WTC11 (cell line): ENCODE measurements around the gene RRP8. TPM values are rescaled to one million over a fixed set of nuclear protein-coding genes. Genes with fewer than 3 reads are reported as not detected.

ENCODE experiments used
- ATAC-seq: fragments of 200-7000 bp; cut with Tn5 transposase; 2 replicates; pipeline ENCODE4 v1.10.0; 2021; ENCODE audit warnings: mild to moderate bottlenecking, moderate library complexity
- CTCF ChIA-PET: fragments of 300-600 bp; sonication (Branson Sonifier 250); formaldehyde crosslinking; loops from one replicate; lab custom pipeline; 2021; ENCODE audit warnings: antibody characterized with exemption; lab: Charles Lee
- POLR2A ChIA-PET: fragments of 350-600 bp; sonication (Branson Sonifier 250); formaldehyde crosslinking; loops from one replicate; lab custom pipeline; 2021; ENCODE audit warnings: antibody characterized with exemption; lab: Charles Lee
- DNase-seq: peaks from one replicate; pipeline ENCODE4 v3.0.0; 2021; ENCODE audit warnings: low spot score
- H3K27ac Mint-ChIP-seq: 2 replicates; pipeline ENCODE4 v1.8.0; 2021; ENCODE audit warnings: mixed read lengths
- H3K27me3 Mint-ChIP-seq: 2 replicates; pipeline ENCODE4 v1.8.0; 2021; ENCODE audit warnings: low read depth, mild to moderate bottlenecking, moderate library complexity, mixed read lengths
- H3K36me3 Mint-ChIP-seq: 2 replicates; pipeline ENCODE4 v1.8.0; 2021; ENCODE audit warnings: mixed read lengths
- H3K4me1 Mint-ChIP-seq: 2 replicates; pipeline ENCODE4 v1.8.0; 2022; ENCODE audit warnings: mixed read lengths
- H3K4me3 Mint-ChIP-seq: 2 replicates; pipeline ENCODE4 v1.8.0; 2021; ENCODE audit warnings: mild to moderate bottlenecking, moderate library complexity, mixed read lengths
- H3K9me3 Mint-ChIP-seq: 2 replicates; pipeline ENCODE4 v1.8.0; 2021; ENCODE audit warnings: mixed read lengths
- FOXJ3 ChIP-seq: sonication (generic); formaldehyde crosslinking; IDR thresholded peaks from 2 replicates; pipeline ENCODE4 v1.9.0; 2021; ENCODE audit warnings: missing genetic modification reagents, mild to moderate bottlenecking, borderline replicate concordance
- GTF2I ChIP-seq: fragments of 250-450 bp; sonication (Bioruptor Pico); conservative IDR thresholded peaks from 2 replicates; pipeline ENCODE4 v1.4.0; 2021; ENCODE audit warnings: mild to moderate bottlenecking
- HMGA2 ChIP-seq: fragments of 250-450 bp; sonication (Bioruptor Pico); IDR thresholded peaks from 2 replicates; pipeline ENCODE4 v1.4.0; 2021; ENCODE audit warnings: mild to moderate bottlenecking, moderate library complexity
- JAZF1 ChIP-seq: fragments of 250-450 bp; sonication (Bioruptor Pico); IDR thresholded peaks from 2 replicates; pipeline ENCODE4 v1.9.0; 2021; ENCODE audit warnings: moderate library complexity, mild to moderate bottlenecking, inconsistent platforms
- JUN ChIP-seq: sonication (generic); formaldehyde crosslinking; IDR thresholded peaks from 2 replicates; pipeline ENCODE4 v1.8.0; 2023; ENCODE audit warnings: mild to moderate bottlenecking, missing genetic modification reagents
- MYBL2 ChIP-seq: sonication (generic); formaldehyde crosslinking; IDR thresholded peaks from 2 replicates; pipeline ENCODE4 v1.8.1; 2023; ENCODE audit warnings: mild to moderate bottlenecking, moderate library complexity, missing genetic modification reagents
- RELA ChIP-seq: sonication (generic); formaldehyde crosslinking; IDR thresholded peaks from 2 replicates; pipeline ENCODE4 v1.8.1; 2022; ENCODE audit warnings: missing genetic modification reagents, mild to moderate bottlenecking, borderline replicate concordance
- SMAD3 ChIP-seq: sonication (generic); formaldehyde crosslinking; IDR thresholded peaks from 2 replicates; pipeline ENCODE4 v1.8.0; 2022; ENCODE audit warnings: missing genetic modification reagents, mild to moderate bottlenecking, borderline replicate concordance
- TCF7 ChIP-seq: sonication (generic); formaldehyde crosslinking; IDR thresholded peaks from 2 replicates; pipeline ENCODE4 v1.8.0; 2022; ENCODE audit warnings: mild to moderate bottlenecking, low read depth, missing genetic modification reagents, moderate library complexity
- ZNF232 ChIP-seq: sonication (generic); formaldehyde crosslinking; IDR thresholded peaks from 2 replicates; pipeline ENCODE4 v1.8.0; 2022; ENCODE audit warnings: mild to moderate bottlenecking, missing genetic modification reagents
- total RNA-seq: library from RNA; stranded (reverse); gene quantifications from 3 replicates; pipeline ENCODE4 v1.2.3, GENCODE V29; 2021
- TF ChIP-seq, protein P1 (sequence below): fragments of 250-450 bp; sonication (Bioruptor Pico); IDR thresholded peaks from 2 replicates; pipeline ENCODE4 v1.9.0; 2021; ENCODE audit warnings: moderate library complexity, mild to moderate bottlenecking, inconsistent platforms, borderline replicate concordance
- TF ChIP-seq, protein P2 (sequence below): fragments of 250-450 bp; sonication (Bioruptor Pico); IDR thresholded peaks from 2 replicates; pipeline ENCODE4 v1.9.0; 2021; ENCODE audit warnings: mild to moderate bottlenecking
- TF ChIP-seq, protein P3 (sequence below): fragments of 250-450 bp; sonication (Bioruptor Pico); IDR thresholded peaks from 2 replicates; pipeline ENCODE4 v1.8.0; 2021; ENCODE audit warnings: mild to moderate bottlenecking
- TF ChIP-seq, protein P4 (sequence below): fragments of 200-600 bp; IDR thresholded peaks from 2 replicates; pipeline ENCODE4 v1.8.0; 2022; ENCODE audit warnings: antibody characterized with exemption
- TF ChIP-seq, protein P5 (sequence below): sonication (generic); formaldehyde crosslinking; IDR thresholded peaks from 2 replicates; pipeline ENCODE4 v1.8.0; 2022; ENCODE audit warnings: mild to moderate bottlenecking, missing genetic modification reagents

Gene RRP8
- total RNA-seq, 1 experiment from 2014 or later = 15.0 TPM

DNA sequence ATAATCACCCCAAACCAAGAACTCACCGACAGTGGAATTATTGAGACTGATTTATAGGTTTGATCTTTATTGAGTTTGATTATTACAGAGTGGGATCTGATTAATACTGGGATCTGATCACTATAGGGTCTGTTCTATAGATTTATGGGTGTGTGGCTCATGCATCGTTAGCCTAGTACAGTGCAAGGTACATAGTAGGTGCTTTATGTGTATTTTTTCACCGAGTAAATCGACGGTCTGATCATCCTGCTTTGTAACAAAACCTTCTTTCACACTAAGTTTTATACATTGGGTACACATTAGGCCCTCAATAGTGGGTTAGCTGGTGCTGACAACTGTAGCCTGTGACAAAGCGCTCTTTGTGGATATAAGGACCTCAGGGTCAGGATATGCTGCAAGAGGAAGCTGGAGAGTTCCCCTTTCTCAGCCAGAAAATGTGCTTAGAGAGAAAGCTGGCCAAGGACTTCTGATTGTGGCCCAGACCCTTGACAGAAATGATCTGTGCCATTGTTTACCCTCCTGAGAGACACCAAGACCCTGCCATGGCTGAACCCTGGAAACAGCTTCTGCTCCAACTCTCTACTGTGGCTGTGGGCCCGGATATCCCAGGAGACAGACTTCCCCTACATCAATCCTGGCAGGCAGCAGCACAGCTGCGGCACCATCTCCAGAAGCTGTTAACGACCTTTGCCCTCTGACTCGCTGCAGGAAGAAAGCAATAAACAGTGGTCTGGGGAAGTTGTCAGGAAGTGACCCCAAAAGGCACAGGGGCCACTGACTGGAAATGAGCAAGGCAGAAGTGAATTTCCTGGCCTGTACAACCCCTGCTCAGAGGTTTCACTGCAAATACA, 31.9 kb upstream of the RRP8 start:
- CTCF ChIA-PET = interaction anchor here (0.6 to 0.8 kb wide), 2 partner anchors 32 to 104 kb away, joined by 3 to 4 read pairs; no protein-coding TSS in a partner anchor
- ATAC-seq (no peak), DNase-seq (no peak)
- H3K36me3 Mint-ChIP-seq = no peaks in the 10 kb centered on the region
- no peak overlapping the region for H3K27ac Mint-ChIP-seq
- no peak overlapping the region for H3K4me3 Mint-ChIP-seq
- POLR2A ChIA-PET = interaction anchor here (0.6 kb wide), 1 partner anchor 16 kb away, joined by 3 read pairs; the partner anchor contains the start of gene TPP1
- 0 out of 2 replicates have a peak, but pooled peaks cover 3% of the 10 kb centered on the region for H3K4me1 Mint-ChIP-seq
- H3K9me3 Mint-ChIP-seq = no peaks in the 10 kb centered on the region
- H3K27me3 Mint-ChIP-seq = peaks cover 22% of the 10 kb centered on the region
- TF ChIP-seq, protein P1, sequence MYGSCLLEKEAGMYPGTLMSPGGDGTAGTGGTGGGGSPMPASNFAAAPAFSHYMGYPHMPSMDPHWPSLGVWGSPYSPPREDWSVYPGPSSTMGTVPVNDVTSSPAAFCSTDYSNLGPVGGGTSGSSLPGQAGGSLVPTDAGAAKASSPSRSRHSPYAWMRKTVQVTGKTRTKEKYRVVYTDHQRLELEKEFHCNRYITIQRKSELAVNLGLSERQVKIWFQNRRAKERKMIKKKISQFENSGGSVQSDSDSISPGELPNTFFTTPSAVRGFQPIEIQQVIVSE = no peak
- TF ChIP-seq, protein P2, sequence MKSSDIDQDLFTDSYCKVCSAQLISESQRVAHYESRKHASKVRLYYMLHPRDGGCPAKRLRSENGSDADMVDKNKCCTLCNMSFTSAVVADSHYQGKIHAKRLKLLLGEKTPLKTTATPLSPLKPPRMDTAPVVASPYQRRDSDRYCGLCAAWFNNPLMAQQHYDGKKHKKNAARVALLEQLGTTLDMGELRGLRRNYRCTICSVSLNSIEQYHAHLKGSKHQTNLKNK = no peak
- TF ChIP-seq GTF2I = no peak
- TF ChIP-seq FOXJ3 = no peak
- TF ChIP-seq JUN = no peak
- TF ChIP-seq, protein P3, sequence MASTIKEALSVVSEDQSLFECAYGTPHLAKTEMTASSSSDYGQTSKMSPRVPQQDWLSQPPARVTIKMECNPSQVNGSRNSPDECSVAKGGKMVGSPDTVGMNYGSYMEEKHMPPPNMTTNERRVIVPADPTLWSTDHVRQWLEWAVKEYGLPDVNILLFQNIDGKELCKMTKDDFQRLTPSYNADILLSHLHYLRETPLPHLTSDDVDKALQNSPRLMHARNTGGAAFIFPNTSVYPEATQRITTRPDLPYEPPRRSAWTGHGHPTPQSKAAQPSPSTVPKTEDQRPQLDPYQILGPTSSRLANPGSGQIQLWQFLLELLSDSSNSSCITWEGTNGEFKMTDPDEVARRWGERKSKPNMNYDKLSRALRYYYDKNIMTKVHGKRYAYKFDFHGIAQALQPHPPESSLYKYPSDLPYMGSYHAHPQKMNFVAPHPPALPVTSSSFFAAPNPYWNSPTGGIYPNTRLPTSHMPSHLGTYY (CRISPR knock-in tag) = no peak
- TF ChIP-seq RELA (CRISPR knock-in tag) = no peak
- TF ChIP-seq, protein P4, sequence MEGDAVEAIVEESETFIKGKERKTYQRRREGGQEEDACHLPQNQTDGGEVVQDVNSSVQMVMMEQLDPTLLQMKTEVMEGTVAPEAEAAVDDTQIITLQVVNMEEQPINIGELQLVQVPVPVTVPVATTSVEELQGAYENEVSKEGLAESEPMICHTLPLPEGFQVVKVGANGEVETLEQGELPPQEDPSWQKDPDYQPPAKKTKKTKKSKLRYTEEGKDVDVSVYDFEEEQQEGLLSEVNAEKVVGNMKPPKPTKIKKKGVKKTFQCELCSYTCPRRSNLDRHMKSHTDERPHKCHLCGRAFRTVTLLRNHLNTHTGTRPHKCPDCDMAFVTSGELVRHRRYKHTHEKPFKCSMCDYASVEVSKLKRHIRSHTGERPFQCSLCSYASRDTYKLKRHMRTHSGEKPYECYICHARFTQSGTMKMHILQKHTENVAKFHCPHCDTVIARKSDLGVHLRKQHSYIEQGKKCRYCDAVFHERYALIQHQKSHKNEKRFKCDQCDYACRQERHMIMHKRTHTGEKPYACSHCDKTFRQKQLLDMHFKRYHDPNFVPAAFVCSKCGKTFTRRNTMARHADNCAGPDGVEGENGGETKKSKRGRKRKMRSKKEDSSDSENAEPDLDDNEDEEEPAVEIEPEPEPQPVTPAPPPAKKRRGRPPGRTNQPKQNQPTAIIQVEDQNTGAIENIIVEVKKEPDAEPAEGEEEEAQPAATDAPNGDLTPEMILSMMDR = no peak
- no peak for TF ChIP-seq HMGA2 (CRISPR knock-in tag)
- TF ChIP-seq SMAD3 (CRISPR knock-in tag) = no peak
- no peak for TF ChIP-seq ZNF232 (CRISPR knock-in tag)
- TF ChIP-seq, protein P5, sequence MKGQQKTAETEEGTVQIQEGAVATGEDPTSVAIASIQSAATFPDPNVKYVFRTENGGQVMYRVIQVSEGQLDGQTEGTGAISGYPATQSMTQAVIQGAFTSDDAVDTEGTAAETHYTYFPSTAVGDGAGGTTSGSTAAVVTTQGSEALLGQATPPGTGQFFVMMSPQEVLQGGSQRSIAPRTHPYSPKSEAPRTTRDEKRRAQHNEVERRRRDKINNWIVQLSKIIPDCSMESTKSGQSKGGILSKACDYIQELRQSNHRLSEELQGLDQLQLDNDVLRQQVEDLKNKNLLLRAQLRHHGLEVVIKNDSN (CRISPR knock-in tag) = no peak
- TF ChIP-seq TCF7 (CRISPR knock-in tag) = no peak

DNA sequence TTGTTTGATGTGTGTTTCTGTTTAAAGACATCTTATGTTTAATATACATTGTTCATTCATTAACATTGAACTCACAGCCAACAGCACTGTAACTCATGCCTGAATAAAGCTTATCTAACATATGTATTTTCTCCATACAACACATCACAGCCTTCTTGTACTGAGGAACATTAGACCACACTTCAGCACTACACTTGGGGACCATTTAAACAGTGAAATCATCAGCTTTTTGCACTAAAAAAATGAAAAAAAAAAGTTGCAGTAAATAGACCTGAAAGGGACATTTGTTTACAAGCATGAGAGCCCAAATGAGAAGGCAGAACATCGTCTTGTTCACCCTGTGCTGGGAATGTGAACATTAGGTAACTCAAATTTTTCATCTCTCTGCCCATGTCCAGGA, 31.1 kb upstream of the RRP8 start:
- no peak for ATAC-seq
- DNase-seq = no peak
- H3K9me3 Mint-ChIP-seq = no peaks in the 10 kb centered on the region
- H3K27me3 Mint-ChIP-seq = peaks cover 28% of the 10 kb centered on the region
- peaks cover 6% of the 10 kb centered on the region; the same call in 1 of the 2 replicates for H3K4me1 Mint-ChIP-seq
- TF ChIP-seq JAZF1 (CRISPR knock-in tag) = no peak
- TF ChIP-seq TCF7 (CRISPR knock-in tag) = no peak
- no peak for TF ChIP-seq SMAD3 (CRISPR knock-in tag)
- TF ChIP-seq MYBL2 (CRISPR knock-in tag) = no peak
- no peak overlapping the region for H3K4me3 Mint-ChIP-seq
- ChIA-PET POLR2A (interaction anchor here (0.6 kb wide), 1 partner anchor 15 kb away, joined by 3 read pairs; the partner anchor contains the start of gene TPP1), CTCF (no interaction called here)
- no peaks in the 10 kb centered on the region for H3K36me3 Mint-ChIP-seq
- no peak overlapping the region for H3K27ac Mint-ChIP-seq
